Trophoblast cell (in vitro differentiated cells and primary cell): ENCODE results near the gene CNR2.
"Not testable (repeated sequence)": the region's sequence is repeated elsewhere in the genome, so short reads cannot be mapped to it uniquely, and the experiment has no call there.

Source experiments
- DNase-seq, 2 donors: peaks; one replicate each; pipeline ENCODE4 v3.0.0-alpha.2; 2016
- H2AFZ ChIP-seq: 2 replicates; pipeline ENCODE4 v1.6.1; 2013; ENCODE audit warnings: low read length, moderate library complexity, mild to moderate bottlenecking; ENCODE audit not compliant: insufficient read depth, poor library complexity
- H2AK5ac ChIP-seq: 2 replicates; pipeline ENCODE4 v1.6.1; 2013; ENCODE audit warnings: mild to moderate bottlenecking, low read length
- H2BK120ac ChIP-seq: 2 replicates; pipeline ENCODE4 v1.6.1; 2013; ENCODE audit warnings: low read length, mild to moderate bottlenecking, moderate library complexity; ENCODE audit not compliant: insufficient read depth, poor library complexity
- H2BK12ac ChIP-seq: 2 replicates; pipeline ENCODE4 v1.6.1; 2013; ENCODE audit warnings: mild to moderate bottlenecking, low read length, moderate library complexity
- H2BK5ac ChIP-seq: 2 replicates; pipeline ENCODE4 v1.6.1; 2013; ENCODE audit warnings: low read length, low read depth, moderate library complexity, mild to moderate bottlenecking; ENCODE audit not compliant: poor library complexity
- H3K14ac ChIP-seq: 2 replicates; pipeline ENCODE4 v1.6.1; 2013; ENCODE audit warnings: mild to moderate bottlenecking, low read length
- H3K18ac ChIP-seq: 2 replicates; pipeline ENCODE4 v1.6.1; 2013; ENCODE audit warnings: mild to moderate bottlenecking, low read length
- H3K23ac ChIP-seq: 2 replicates; pipeline ENCODE4 v1.6.1; 2013; ENCODE audit warnings: low read length
- H3K27ac ChIP-seq: 2 replicates; pipeline ENCODE4 v1.5.1; 2013; ENCODE audit warnings: low read depth, mild to moderate bottlenecking, inconsistent platforms, low read length, moderate library complexity
- H3K27me3 ChIP-seq: 2 replicates; pipeline ENCODE4 v1.6.1; 2013; ENCODE audit warnings: inconsistent platforms, mild to moderate bottlenecking, low read length, moderate library complexity; ENCODE audit not compliant: insufficient read depth
- H3K36me3 ChIP-seq, 2 experiments: 1 replicate in 1 of 2; 2 replicates in 1 of 2; pipeline ENCODE4 v1.6.1; 2013; ENCODE audit warnings: low read length in 2 of 2, mild to moderate bottlenecking in 2 of 2, moderate library complexity in 1 of 2; ENCODE audit not compliant: insufficient read depth in 2 of 2, control insufficient read depth in 1 of 2
- H3K4ac ChIP-seq: 2 replicates; pipeline ENCODE4 v1.6.1; 2013; ENCODE audit warnings: low read depth, mild to moderate bottlenecking, low read length, moderate library complexity
- H3K4me1 ChIP-seq, 2 experiments: 1 replicate in 1 of 2; 2 replicates in 1 of 2; pipeline ENCODE4 v1.6.1; 2013; ENCODE audit warnings: low read length in 2 of 2, mild to moderate bottlenecking in 2 of 2, moderate library complexity in 1 of 2; ENCODE audit not compliant: insufficient read depth in 2 of 2, control insufficient read depth in 1 of 2
- H3K4me2 ChIP-seq: 2 replicates; pipeline ENCODE4 v1.6.1; 2013; ENCODE audit warnings: inconsistent platforms, mild to moderate bottlenecking, low read length, moderate library complexity
- H3K4me3 ChIP-seq: 2 replicates; pipeline ENCODE4 v1.5.1; 2013; ENCODE audit warnings: mild to moderate bottlenecking, low read depth, low read length, inconsistent platforms
- H3K79me1 ChIP-seq: one replicate; pipeline ENCODE4 v1.6.1; 2013; ENCODE audit warnings: low read length
- H3K79me2 ChIP-seq: 2 replicates; pipeline ENCODE4 v1.6.1; 2013; ENCODE audit warnings: low read length, mild to moderate bottlenecking; ENCODE audit not compliant: control insufficient read depth, insufficient read depth, poor library complexity
- H3K9ac ChIP-seq: 2 replicates; pipeline ENCODE4 v1.6.1; 2013; ENCODE audit warnings: mild to moderate bottlenecking, low read length
- H3K9me3 ChIP-seq: 2 replicates; pipeline ENCODE4 v1.6.1; 2013; ENCODE audit warnings: low read depth, mild to moderate bottlenecking, control low read depth, inconsistent platforms, low read length; ENCODE audit not compliant: insufficient read depth
- H4K12ac ChIP-seq: 2 replicates; pipeline ENCODE4 v1.6.1; 2013; ENCODE audit warnings: low read depth, mild to moderate bottlenecking, low read length, moderate library complexity
- H4K8ac ChIP-seq: 2 replicates; pipeline ENCODE4 v1.6.1; 2013; ENCODE audit warnings: low read depth, mild to moderate bottlenecking, low read length, moderate library complexity
- H4K91ac ChIP-seq: one replicate; pipeline ENCODE4 v1.6.1; 2013; ENCODE audit warnings: low read depth, mild to moderate bottlenecking, low read length, moderate library complexity
- WGBS: extraction: QIAGEN DNeasy Blood & Tissue Kit; methylation state at CpG from one replicate; pipeline ENCODE4 v1.1.7; 2013; ENCODE audit warnings: missing lambda C conversion rate; ENCODE audit not compliant: insufficient read length, insufficient coverage; ENCODE audit errors: extremely low coverage; 5-methylcytosine and 5-hydroxymethylcytosine counted together

CNR2 gene

DNA sequence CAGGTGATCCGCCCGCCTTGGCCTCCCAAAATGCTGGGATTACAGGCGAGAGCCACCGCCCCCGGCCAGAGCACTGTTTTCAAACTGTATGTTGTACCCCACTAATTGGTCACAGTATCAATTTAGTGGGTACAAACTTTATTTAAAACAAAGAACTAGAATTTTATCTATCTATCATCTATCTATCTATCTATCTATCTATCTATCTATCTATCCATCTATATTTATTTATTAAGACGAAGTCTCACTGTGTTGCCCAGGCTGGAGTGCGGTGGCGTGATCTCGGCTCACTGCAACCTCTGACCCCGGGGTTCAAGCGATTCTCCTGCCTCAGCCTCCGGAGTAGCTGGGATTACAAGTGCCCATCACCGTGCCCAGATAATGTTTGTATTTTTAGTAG lies 86.6 kb downstream of the CNR2 start:
- H3K79me1 ChIP-seq, H2BK12ac ChIP-seq, H2AFZ ChIP-seq, H3K9me3 ChIP-seq, H3K4me3 ChIP-seq, H3K4me2 ChIP-seq, H2AK5ac ChIP-seq, H4K8ac ChIP-seq, H4K12ac ChIP-seq, H3K27ac ChIP-seq, H2BK5ac ChIP-seq, H3K79me2 ChIP-seq, DNase-seq, H3K27me3 ChIP-seq, H3K9ac ChIP-seq, H4K91ac ChIP-seq, H3K23ac ChIP-seq, H3K4me1 ChIP-seq, H3K18ac ChIP-seq, H3K14ac ChIP-seq, H3K36me3 ChIP-seq, H3K4ac ChIP-seq, H2BK120ac ChIP-seq: not testable (repeated sequence)
- no CpG with 5 or more reads among the region's 13 CpGs for WGBS

DNA sequence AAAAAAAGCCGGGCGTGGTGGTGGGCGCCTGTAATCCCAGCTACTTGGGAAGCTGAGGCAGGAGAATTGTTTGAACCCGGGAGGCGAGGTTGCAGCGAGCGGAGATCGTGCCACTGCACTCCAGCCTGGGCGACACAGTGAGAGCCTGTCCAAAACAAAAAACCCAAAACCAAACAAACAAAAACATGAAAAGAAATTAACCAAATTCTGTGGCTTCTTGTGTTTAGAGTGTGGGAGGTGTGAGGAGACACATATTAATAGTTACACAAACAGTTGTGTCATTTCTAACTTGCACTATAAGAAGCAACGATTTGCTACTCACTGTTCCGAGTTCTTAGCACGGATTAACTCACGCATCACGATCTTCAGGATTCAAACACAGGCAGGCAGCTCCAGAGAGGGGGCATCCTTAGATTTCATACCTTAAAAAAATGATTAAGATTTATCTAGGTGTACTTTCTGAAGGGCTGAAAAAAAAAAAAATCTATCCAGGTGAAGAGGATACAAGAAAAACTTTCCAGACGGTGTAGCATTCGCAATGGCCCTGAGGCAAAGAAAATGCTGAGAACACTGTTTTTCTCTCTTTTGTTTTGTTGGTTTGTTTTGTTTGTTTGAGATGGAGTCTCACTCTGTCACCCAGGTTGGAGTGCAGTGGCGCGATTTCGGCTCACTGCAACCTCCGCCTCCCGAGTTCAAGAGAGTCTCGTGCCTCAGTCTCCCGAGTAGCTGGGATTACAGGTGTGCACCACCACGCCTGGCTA lies 87.2 kb downstream of the CNR2 start:
- Histone ChIP-seq H4K91ac (no peak overlapping the region), H3K4me2 (no peak overlapping the region), H2BK5ac (no peak overlapping the region), H3K14ac (no peak overlapping the region), H3K9me3 (no peaks in the 10 kb centered on the region), H2BK12ac (no peak overlapping the region), H3K27me3 (no peaks in the 10 kb centered on the region), H3K4ac (no peak overlapping the region), H3K23ac (no peak overlapping the region), H3K27ac (no peak overlapping the region), H2AK5ac (no peak overlapping the region), H2BK120ac (no peak overlapping the region), H3K18ac (no peak overlapping the region), H2AFZ (no peak overlapping the region), H4K12ac (no peak overlapping the region), H4K8ac (peak overlapping the region; percentile 63), H3K79me2 (peaks cover 3% of the 10 kb centered on the region), H3K4me3 (no peak overlapping the region), H3K9ac (no peak overlapping the region), H3K36me3 (no peaks in the 10 kb centered on the region), H3K4me1 (no peaks in the 10 kb centered on the region), H3K79me1 (peaks cover 4% of the 10 kb centered on the region)
- WGBS, result no CpG with 5 or more reads among the region's 24 CpGs
- peak in 1 of 2 donors; percentile 29 for DNase-seq

DNA sequence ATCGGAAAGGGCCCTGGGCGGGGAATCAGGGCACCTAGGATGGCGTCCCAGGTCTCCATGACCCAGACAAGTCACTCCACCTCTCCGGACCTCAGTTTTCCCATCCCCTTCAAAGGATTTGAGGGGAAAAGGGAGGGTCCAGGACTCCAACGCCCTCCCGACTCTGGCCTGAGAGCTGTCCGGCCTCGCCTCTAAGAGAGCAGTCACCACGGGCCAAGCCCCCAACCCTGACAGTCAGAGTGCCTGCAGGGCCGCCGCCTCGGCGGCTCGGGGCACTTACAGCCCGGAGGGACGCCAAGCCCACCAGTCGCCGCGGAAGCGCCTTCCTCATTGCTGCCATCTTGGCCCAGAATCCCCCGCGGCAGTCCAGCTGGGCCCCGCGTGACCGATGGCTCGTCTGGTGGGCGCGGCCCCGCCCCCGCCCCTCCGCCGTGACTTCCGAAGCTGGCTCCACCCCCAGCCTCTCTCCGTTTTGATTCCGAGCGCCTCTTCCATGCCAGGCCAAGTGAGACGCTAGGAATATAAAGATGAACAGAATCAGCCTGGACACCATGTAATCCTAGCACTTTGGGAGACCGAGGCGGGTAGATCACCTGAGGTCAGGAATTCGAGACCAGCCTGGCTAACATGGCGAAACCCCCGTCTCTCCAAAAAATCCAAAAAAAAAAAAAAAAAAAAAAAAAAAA lies 87.9 kb downstream of the CNR2 start, which contains the start of gene HMGCL:
Gene HMGCL (minus strand): TSS at position 354 of the 686 bp plus-strand sequence. CDS start 14 bp downstream, at position 340.
- peak within 1 kb of the TSS; percentile 95 for H4K8ac ChIP-seq
- DNase-seq, result peak; percentile 91 to 93
- peak within 1 kb of the TSS; percentile 77 for H3K27ac ChIP-seq
- H4K12ac ChIP-seq, result peak within 1 kb of the TSS; percentile 88
- H3K4me2 ChIP-seq, result peak within 1 kb of the TSS; percentile 85
- peak within 1 kb of the TSS; percentile 79 for H2BK120ac ChIP-seq
- H2AFZ ChIP-seq, result peak within 1 kb of the TSS; percentile 68
- peak within 1 kb of the TSS; percentile 100 for H3K9ac ChIP-seq
- no peaks in the 10 kb centered on the region for H3K27me3 ChIP-seq
- H3K4ac ChIP-seq, result peak within 1 kb of the TSS; percentile 71
- peak within 1 kb of the TSS; percentile 91 for H3K23ac ChIP-seq
- peak within 1 kb of the TSS; percentile 42 for H2AK5ac ChIP-seq
- H3K9me3 ChIP-seq, result no peaks in the 10 kb centered on the region
- no CpG with 5 or more reads among the region's 42 CpGs for WGBS
- H3K14ac ChIP-seq, result peak within 1 kb of the TSS; percentile 94
- peaks cover 3% of the 10 kb centered on the region for H3K79me2 ChIP-seq
- H4K91ac ChIP-seq, result peak within 1 kb of the TSS; percentile 93
- H3K36me3 ChIP-seq, result no peaks in the 10 kb centered on the region
- H2BK12ac ChIP-seq, result no peak within 1 kb of the TSS
- H3K18ac ChIP-seq, result peak within 1 kb of the TSS; percentile 91
- H2BK5ac ChIP-seq, result peak within 1 kb of the TSS; percentile 64
- H3K4me3 ChIP-seq, result peak within 1 kb of the TSS; percentile 98
- H3K4me1 ChIP-seq, result no peaks in the 10 kb centered on the region
- H3K79me1 ChIP-seq, result peaks cover 4% of the 10 kb centered on the region

- Histone ChIP-seq H3K14ac (peak overlapping the region; percentile 94), H2BK12ac (no peak overlapping the region), H4K8ac (peak overlapping the region; percentile 95), H3K4ac (peak overlapping the region; percentile 71), H4K12ac (peak overlapping the region; percentile 88), H2BK5ac (peak overlapping the region; percentile 64), H2AK5ac (no peak overlapping the region), H3K27ac (peak overlapping the region; percentile 77), H3K36me3 (no peaks in the 10 kb centered on the region), H3K4me1 (no peaks in the 10 kb centered on the region), H3K9ac (peak overlapping the region; percentile 100), H3K23ac (no peak overlapping the region), H3K27me3 (no peaks in the 10 kb centered on the region), H3K4me2 (peak overlapping the region; percentile 85), H3K9me3 (no peaks in the 10 kb centered on the region), H3K18ac (peak overlapping the region; percentile 91), H4K91ac (peak overlapping the region; percentile 93), H3K79me2 (peaks cover 3% of the 10 kb centered on the region), H2AFZ (peak overlapping the region; percentile 68), H2BK120ac (no peak overlapping the region), H3K79me1 (peaks cover 4% of the 10 kb centered on the region), H3K4me3 (peak overlapping the region; percentile 98)
- DNase-seq, result no peak
- no CpG with 5 or more reads among the region's 8 CpGs for WGBS
Measured at GRCh38 chr1:23824711-23825075, 88.5 kb downstream of the CNR2 start.
